8988T (cell line): ENCODE measurements around the gene CC2D1A.
A peak's percentile ranks its signal among the peaks of the same experiment; 100 is the strongest.
"Not testable (repeated sequence)": the region's sequence is repeated elsewhere in the genome, so short reads cannot be mapped to it uniquely, and the experiment has no call there.

Source experiments
- DNase-seq: peaks from one replicate; pipeline ENCODE4 v3.0.0; 2011

Gene CC2D1A

DNA sequence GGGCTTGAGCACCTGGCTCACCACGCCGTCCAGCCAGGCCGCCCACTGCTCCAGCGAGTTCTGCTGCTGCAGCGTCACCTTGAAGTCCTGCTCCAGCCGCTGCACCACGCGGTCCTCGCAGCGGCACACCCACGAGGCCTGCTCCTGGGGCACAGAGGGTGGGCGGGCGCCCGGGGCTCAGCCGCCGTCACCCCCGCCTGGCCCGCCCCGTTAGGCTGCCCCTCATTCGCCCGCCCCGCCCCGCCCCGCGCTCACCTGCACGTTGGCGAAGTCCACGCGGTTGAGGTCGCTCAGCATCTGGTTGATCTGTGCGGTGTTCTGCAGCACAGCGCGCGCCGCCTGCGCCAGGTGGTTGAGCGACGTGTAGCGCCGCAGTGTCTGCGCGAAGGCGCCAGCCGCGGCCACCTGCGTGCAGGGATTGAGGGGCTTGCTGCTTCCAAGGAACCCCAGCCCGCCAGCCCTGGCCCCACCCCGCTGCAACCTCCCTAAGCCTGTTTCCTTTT is 57.7 kb downstream of the CC2D1A start:
- peak; percentile 15 for DNase-seq

DNA sequence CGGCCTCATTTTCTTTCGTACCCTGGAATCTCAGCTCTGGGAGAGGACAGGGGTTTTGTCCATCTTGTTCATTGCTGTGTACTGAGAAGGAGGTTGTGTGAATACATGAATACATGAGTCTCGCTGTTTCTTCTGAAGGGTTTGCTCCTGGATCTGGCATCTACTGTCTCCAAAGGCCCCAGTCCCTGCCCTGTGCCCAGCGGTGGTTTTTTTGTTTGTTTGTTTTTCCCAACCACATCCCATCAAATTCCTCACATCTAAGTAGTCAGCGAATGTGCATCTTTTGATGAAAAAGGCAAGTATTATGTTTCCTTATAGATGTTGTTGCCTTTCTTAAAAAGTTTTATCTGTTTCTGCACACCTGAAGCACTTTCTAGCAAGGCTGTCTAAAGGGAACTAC is 58.8 kb downstream of the CC2D1A start:
- DNase-seq = peak; percentile 10

DNA sequence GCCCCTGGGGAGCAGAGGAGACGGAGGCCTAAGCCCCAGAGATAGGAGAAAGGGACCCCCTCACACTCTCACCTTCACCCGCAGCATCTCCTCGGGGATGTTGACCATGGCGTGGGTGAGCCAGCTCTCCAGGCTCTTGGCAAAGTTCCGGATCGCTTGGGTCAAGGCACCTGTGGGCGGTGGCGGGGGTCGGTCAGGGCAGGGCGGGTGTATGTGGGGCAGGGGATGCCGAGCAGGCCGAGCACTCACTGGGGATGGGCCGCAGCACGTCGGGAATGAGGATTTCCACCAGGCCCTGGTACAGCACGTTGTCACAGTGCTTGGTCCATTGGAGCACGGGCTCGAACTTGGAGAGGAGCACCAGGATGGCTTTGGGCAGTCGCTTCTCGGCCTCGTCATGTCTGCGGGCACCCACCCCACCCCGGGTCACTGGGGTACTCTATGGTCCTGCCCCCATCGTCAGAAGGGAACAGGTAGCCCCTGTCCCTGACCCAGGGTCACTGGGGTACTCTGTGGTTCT is 59.4 kb downstream of the CC2D1A start:
- no peak for DNase-seq

DNA sequence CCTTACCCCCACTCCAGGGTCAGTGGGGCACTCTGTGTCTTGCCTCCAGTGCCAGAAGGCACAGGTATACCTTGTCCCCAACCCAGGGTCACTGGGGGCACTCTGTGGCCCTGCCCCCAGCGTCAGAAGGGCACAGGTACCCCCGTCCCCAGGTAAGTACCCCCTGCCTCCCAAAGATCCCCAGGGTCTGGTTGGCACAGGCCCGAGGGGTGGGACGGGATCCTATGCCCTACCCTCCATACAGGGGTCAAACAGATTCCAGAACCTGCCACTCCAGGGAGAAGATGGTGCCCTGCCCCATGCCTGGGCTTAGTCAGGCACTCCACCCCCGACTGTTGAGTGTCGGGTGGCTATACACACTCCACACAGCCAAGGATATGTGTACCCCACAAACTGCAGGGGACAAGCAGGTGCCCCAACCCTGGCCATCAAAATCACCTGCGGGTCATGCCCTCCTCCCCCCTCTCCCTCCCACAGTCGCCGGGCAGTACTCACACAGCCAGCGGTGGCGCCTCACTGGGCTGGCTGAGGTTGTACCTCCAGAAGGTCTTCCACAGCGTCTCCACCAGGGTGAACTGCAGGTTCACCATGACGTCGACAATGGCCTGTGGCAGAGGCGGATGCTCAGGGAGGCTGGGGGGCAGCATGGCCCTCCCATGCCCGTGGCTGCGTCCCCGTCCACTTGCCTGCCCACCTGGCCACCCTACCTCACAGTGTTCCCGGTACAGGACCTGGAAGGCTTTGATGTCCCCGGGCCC is 60.1 kb downstream of the CC2D1A start:
- no peak for DNase-seq

DNA sequence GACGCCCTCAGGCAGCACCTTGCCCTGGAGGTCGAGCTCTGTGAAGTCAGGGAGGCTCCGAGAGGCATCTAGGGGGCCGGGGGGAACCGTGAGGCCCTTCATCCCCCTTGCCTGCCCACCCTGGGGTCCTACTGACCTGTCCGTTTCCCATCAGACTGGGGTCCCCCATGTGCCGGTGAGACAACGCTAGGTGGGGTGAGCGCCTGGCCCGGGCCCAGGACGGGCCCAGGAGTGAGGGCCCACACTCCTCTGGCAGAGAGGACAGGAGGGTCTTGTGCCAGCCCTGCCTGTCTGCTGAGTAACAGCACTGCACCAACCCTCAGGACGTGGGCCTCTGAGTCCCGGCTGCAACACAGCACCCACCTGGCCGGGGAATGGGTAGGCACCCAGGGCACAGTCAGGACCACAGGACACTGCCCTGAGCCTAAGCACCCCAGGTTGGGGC is 60.7 kb downstream of the CC2D1A start:
- DNase-seq = no peak

DNA sequence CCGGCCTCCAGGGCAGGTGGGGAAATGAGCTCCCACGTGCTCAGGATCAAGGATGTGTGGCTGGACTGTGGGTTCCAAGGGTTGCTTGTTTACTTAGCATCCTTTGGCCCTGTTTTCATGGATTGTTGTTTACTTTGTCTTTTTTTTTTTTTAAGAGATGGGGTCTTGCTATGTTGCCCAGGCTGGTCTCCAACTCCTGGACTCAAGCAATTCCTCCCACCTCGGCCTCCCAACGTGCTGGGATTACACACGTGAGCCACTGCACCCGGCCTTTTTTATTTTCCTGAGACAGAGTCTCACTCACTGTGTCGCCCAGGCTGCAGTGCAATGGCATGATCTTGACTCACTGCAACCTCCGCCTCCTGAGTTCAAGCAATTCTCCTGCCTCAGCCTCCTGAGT is 61.2 kb downstream of the CC2D1A start:
- DNase-seq = not testable (repeated sequence)

DNA sequence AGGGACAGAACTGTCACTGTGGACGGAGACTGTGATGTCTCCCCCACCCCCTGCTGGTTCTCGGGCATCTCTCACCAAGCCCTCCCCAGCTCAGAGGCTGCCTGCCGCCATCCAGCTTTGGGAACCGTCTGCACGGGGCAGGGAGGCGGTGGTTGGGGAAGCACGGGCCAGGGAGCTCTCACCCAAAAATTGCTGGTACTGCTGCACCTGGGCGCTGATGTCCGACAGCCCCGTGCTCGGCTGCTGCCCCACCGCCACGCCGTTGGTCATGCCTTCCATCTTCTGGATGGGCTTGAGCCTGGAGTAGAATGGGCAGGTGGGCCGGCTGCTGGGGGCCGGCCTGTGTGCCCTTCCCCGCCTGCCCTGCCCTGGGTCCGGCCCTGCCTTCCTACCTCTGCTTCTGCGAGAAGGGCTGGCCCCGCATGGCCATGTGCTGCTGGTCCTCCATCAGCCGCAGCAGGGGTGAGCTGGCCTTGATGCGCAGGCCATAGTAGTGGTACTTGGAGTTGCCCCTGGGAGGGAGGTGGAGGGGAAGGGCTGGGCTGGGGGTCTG is 62.5 kb downstream of the CC2D1A start:
- DNase-seq = no peak

DNA sequence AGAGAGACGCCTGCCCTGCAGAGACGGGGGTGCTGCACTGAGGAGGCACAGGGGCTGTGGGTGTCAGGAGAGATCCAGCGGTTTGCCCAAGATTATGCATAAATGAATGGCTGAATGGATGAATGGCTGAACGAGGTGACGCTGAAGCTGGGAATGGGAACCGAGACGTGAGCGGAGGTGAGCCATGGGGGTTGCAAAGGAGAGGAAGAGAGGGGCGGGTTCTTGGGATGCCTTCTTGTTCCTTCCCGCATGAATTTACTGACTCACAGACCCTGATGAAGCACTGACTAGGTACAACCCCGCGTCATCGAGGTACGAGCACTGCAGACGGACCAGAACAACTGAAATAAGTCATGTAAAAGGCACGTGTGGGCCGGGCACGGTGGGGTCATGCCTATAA is 63.0 kb downstream of the CC2D1A start:
- no peak for DNase-seq

DNA sequence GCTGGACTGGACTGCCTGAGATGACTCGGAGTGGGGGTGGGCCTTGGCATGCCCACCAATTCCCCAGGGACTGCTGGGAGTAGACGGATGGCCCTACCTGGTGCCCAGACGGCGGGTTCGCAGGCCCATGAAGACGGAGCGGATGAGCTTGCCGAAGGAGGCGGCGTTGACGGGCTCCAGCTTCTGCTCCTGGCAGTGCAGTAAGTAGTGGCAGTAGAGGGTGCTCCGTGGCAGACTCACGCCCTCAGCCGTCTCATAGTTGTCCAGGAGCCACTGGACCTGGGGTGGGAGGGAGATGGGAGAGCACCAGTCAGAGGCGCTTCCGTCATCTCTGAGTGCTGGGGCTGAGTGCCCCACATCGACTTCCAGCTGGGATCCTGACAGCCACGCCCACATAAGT is 63.9 kb downstream of the CC2D1A start:
- no peak for DNase-seq

DNA sequence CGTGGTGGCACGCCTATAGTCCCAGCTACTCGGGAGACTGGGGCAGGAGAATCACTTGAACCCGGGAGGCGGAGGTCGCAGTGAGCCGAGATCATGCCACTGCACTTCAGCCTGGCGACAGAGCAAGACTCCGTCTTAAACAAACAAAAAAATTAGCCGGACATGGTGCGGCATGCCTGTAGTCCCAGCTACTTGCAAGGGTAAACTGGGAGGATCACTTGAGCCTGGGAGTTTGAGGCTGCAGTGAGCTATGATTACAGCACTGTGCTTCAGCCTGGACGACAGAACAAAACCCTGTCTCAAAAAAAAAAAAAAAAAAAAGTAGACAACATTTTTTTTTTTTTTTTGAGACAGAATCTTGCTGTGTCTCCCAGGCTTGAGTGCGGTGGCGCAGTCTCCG is 65.9 kb downstream of the CC2D1A start:
- DNase-seq = not testable (repeated sequence)

DNA sequence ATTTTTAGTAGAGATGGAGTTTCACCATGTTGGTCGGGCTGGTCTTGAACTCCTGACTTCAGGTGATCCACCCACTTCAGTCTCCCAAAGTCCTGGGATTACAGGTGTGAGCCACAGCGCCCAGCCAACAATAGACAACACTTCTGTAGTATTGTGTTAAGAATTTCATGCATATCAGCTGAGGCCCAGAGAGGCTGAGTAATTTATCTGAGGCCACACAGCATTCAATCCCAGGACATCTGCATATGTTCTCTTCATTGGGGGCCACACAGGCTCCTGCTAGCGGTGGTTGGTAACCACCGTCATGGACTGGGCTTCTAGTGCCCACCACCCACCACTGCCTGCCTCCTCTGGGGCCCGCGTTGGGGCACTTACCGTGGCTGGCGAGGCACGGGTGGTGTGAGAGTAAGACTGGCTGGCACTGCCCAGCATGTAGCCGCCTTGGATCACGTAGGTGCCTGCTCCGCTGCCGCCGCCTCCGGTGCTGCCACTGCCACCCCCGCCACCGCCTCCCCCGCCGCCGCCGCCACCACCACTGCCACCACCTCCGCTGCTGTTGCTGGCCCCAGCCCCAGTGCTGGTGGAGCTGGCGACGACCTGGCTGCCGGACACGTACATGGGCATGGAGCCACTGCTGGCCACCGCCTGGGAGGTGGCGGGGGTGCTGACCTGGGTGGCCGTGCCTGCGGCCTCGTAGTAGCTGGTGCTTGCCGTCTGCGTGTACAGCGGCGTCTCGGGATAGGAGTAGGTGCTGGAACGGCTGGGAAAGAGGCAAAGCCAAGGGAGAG is 66.6 kb downstream of the CC2D1A start:
- DNase-seq = no peak

DNA sequence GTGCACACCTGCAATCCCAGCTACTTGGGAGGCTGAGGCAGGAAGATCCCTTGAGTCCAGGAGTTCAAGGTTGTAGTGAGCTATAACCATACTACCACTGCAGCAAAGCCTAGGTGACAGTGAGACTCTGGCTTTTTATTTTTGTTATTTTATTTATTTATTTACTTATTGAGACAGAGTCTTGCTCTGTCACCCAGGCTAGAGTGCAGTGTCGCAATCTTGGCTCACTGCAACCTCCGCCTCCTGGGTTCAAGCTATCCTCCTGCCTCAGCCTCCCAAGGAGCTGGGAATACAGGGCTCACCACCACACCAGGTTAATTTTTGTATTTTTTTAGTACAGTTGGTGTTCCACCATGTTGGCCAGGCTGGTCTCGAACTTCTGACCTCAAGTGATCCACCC is 67.5 kb downstream of the CC2D1A start:
- DNase-seq = not testable (repeated sequence)

DNA sequence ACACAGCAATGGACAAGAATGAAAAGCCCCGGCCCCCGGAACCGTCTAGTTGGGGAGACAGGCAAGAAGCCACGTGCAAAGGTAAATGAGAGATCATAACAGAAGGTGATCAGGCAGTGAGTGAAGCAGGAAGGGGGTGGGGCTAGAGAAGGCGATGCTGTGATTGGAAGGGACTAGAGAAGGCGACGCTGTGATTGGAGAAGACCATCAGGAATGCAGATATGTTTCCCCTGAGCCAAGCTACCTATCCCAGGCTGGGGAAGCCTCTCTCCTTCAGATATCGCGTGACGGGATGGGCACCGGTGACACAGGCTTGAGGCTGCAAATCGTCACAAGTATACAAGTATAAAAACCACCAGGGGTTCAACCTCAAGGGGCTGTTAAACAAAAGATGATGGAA is 68.1 kb downstream of the CC2D1A start:
- no peak for DNase-seq

DNA sequence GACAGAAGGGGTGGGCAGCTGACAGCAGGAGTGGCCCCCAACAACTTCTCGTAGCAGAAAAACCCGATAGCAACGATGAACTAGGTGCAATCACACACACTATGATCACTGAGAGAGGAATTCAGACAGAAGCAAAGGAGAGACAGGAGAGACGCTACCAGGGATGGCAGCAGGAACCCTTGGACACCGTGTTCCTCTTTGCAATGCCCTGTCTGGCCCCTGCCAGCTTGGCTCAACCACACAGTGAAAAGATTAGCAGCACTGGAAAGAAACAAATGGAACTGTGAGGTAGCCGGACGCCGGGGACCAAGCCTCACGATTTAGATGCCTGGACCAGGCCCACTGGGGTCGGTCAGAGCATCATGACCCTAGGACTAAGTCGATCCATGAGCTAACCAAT is 69.9 kb downstream of the CC2D1A start:
- DNase-seq = no peak

DNA sequence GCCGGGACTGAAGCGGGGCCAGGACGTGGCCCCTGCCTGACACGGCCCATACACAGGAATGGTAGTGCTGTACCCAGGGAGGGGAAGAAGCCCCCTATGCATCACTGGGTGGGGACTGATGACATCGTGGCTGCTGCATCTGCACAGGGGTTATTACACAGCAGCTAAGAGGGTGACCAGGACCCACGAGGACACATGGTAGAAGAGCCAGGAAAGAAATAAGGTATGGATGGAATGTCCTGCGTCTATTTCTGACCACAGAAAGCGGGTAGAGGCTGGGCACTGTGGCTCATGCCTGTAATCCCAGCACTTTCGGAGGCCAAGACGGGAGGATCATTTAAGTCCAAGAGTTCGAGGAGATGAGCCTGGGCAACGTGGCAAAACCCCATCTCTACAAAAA is 70.4 kb downstream of the CC2D1A start:
- DNase-seq = no peak

DNA sequence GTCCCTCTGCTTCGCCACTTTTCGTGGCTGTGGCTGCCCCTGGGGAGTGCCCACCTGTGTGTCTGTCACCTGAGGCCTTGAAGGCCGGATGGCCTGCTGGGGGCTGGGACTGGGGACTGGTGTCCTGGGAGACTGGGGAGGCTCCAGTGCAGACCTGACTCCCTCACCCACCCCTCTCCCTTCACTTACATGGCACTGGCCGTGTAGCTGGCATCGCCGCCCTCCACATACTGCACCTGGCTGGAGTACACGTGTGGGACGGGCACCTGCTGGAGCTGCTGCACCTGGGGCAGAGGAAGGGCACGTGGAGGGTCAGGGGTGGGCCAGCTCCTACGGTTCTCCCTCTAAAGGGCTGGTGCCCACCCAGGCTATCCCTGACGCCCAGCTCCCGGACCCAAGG is 71.8 kb downstream of the CC2D1A start:
- no peak for DNase-seq

DNA sequence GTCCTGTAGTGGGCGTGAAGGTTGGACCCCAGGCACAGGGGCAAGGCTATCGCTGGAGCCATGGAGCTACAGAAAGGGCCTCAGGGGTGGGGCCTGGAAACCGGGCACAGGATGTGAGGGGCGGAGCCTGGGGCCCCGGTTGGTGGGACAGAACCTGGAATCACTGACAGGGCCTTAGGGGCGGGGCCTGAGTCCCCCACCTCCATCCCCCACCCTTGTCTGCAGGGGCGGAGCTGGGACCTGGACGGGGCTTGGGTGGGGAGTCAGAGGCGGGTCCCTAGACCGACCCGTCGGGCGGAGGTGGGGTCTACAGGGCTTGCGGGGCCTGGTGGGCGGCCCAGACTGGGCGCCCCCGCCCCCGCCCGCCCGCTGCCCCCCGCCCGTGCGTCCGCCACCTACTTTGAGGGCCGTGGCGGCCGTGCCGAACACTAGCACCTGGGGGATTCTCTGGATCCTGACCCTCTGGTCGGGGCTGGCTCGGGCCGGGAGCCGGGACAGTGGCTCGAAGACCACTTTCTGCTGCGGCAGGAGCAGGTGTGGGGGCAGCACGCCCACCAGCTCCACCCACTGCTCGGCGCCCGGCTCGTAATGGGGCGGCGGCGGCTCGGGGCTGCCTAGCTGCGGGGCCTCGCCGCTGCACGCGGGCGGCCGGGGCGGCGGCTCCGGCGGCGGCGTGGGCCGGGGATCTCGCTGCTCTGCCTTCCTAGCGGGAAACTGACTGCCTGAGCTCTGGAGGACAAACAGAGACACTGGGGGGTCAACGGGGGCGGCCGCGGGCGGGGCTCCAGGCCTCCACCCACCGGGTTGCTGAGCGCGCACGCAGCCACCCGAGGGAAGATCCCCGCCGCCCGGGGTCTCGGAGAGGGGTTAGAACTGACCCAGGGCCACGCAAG is 72.6 kb downstream of the CC2D1A start:
- DNase-seq = no peak

DNA sequence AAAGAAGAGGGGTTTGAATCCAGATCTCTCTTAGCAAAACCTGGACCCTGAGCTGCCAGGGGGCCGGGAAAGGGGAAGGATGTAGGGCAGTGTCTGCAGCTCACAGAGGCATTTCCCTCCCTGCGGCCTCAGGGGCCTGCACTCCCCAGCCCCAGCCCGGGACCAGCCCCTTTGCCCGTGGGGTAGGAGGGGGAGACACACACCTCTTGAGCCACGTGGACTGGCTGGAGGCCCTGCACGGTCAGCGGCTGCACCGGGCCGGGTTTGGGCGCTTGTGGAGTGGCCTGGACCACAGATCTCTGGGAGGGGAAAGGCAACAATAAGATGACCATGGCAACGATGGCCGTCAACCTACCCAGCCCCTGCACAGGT is 73.2 kb downstream of the CC2D1A start:
- DNase-seq = no peak

DNA sequence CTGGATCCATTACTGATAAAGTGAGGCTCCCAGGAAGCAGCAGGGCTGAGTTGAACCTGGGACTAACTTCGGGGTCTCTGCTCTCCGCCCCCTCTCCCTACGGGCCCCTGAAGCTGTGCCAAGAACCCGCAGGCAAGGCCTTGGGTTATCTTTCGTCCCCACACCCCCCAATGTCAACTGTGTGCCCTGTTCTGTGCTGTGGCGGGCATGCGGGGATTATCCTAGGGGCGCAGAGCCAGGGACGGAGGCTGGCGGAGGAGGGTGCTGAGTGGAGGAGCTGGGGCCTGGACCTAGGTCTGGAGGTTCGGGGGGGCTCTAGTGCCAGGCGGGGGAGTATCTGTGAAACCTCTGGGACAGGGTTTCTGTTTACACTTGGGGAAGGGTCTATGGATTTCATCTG is 73.7 kb downstream of the CC2D1A start:
- DNase-seq = no peak

DNA sequence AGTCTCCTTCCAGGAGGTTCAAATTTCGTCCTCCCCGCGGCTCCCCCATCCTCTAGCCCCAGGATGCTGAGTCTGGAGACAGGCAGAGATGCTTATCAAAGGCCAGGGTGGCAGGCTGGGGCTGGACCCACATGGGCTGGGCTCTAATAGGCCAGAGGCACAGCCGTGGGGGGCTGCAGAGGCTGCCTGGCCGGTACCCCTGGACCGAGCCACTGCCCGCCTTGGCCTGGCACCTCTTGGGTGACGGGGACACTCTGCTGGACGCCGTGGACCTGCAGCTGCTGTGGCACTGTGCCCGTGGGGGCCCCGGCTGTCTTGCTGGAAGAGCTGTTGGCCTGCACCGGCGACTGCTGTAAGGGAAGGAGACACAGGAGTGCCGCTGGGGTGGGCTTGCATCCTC is 74.3 kb downstream of the CC2D1A start:
- DNase-seq = no peak
